Aorta (tissue), 5 donors: ENCODE data around the gene ABCA10. TPM values are rescaled to one million over a fixed set of nuclear protein-coding genes. Genes with fewer than 3 reads are reported as not detected.
"Not testable (repeated sequence)": the region's sequence is repeated elsewhere in the genome, so short reads cannot be mapped to it uniquely, and the experiment has no call there.

Experiments used
- ATAC-seq: fragments of 200-7000 bp; cut with Tn5 transposase; one replicate; pipeline ENCODE4 v1.9.1; 2022; ENCODE audit warnings: moderate library complexity; ENCODE audit not compliant: low FRiP score
- DNase-seq, 2 donors: peaks; one replicate each; pipeline ENCODE4 v3.0.0-alpha.2; 2020
- H3K27ac ChIP-seq, 2 donors: one replicate each; pipeline ENCODE4 v1.5.1; 2013; ENCODE audit warnings: low read length in 2 of 2, mild to moderate bottlenecking in 2 of 2, moderate library complexity in 2 of 2, control low read depth in 1 of 2, inconsistent platforms in 1 of 2, low read depth in 1 of 2
- H3K27me3 ChIP-seq, 2 donors: one replicate each; pipeline ENCODE4 v1.6.1; 2013; ENCODE audit warnings: control low read depth in 1 of 2, low read length in 1 of 2, mild to moderate bottlenecking in 1 of 2, moderate library complexity in 1 of 2; ENCODE audit not compliant: insufficient read depth in 2 of 2, control insufficient read depth in 1 of 2
- H3K36me3 ChIP-seq, 2 donors: one replicate each; pipeline ENCODE4 v1.6.1; 2013; ENCODE audit warnings: control low read depth in 1 of 2, low read length in 1 of 2, mild to moderate bottlenecking in 1 of 2; ENCODE audit not compliant: insufficient read depth in 2 of 2, control insufficient read depth in 1 of 2
- H3K4me1 ChIP-seq, 2 donors: one replicate each; pipeline ENCODE4 v1.6.1; 2013; ENCODE audit warnings: low read length in 2 of 2, control low read depth in 1 of 2, mild to moderate bottlenecking in 1 of 2, moderate library complexity in 1 of 2; ENCODE audit not compliant: insufficient read depth in 2 of 2, control insufficient read depth in 1 of 2
- H3K4me3 ChIP-seq, 2 donors: one replicate each; pipeline ENCODE4 v1.5.1; 2013; ENCODE audit warnings: low read length in 2 of 2, control low read depth in 1 of 2, mild to moderate bottlenecking in 1 of 2
- H3K9me3 ChIP-seq: one replicate; pipeline ENCODE4 v1.6.1; 2013; ENCODE audit warnings: mild to moderate bottlenecking, low read length; ENCODE audit not compliant: control insufficient read depth
- WGBS, 2 donors: extraction: QIAGEN DNeasy Blood & Tissue Kit; methylation state at CpG; one replicate each; pipeline ENCODE4 v1.1.7; 2013; 5-methylcytosine and 5-hydroxymethylcytosine counted together
- intact Hi-C, 2 donors: fragments of 100-400 bp; cut with DNase I; formaldehyde crosslinking; loops; one replicate each; pipeline versions ENCODE4 v1.14.2 to v1.15.0; 2022
- long read RNA-seq, 2 donors: library from polyadenylated mRNA; unstranded; transcript quantifications; one replicate each; pipeline ENCODE4 v2.0.0, GENCODE V29; 2020 to 2021
- polyA plus RNA-seq, 2 donors: library from polyadenylated mRNA; stranded (reverse); fragments of 200-250 nt; gene quantifications; one replicate each; pipeline ENCODE4 v1.2.3, GENCODE V29; 2013
- total RNA-seq, 2 donors: library from RNA; stranded (reverse); fragmentation: NEBNext Ultra II Directional; extraction: Animal tissue kit (Norgen Biotek cat#: 25700); gene quantifications; one replicate each; pipeline ENCODE4 v1.2.1, GENCODE V29; 2021
- donor health status: healthy with polysubstance abuse.
- donor health status: Bipolar disorder and iron deficiency.
- donor health status: DM: no; HTN: no; CAD: no.
- donor health status: DM: no; HTN: no; CAD: no.
- donor health status: DM: yes; HTN: yes; CAD: no.

ABCA10 gene
- total RNA-seq = 100 to 1,000 TPM in 1 of 2 donors, 1 to 10 TPM in 1; 6.3 to 137 TPM
- polyA plus RNA-seq = 10 to 100 TPM in 1 of 2 donors, 1 to 10 TPM in 1; 1.5 to 10.4 TPM
- long read RNA-seq, donor 1 = 0 reads
- long read RNA-seq, donor 2, partial matches to known transcripts = 5 of 22 reads
- long read RNA-seq, donor 2, other reads (novel, unspliced or antisense) = 17 of 22 reads

DNA sequence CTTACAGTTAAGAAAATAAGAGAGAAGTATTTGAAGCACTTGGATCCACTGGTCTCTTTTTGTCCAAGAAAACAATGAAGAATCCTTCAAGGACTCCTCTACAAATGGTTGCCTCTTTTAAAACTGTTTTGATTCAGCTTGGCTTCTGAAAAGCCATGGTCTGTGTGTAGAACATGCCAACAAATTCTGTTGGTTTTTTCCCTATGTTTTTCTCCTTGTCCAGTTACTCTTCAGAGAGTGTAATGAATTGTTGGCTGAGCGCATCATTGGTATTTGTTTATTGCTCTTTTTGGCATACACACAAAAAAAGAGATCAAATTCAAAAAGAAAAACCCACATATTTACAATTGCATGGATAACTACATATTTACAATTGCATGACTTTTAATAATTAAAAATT, at the start of gene ABCA10:
Gene ABCA10, minus strand, starts transcription at position 249 of the 400 bp plus-strand sequence. CDS start 3,466 bp downstream, outside the sequence.
- no peaks in the 10 kb centered on the region for H3K4me1 ChIP-seq
- DNase-seq (no peak), ATAC-seq (peak; percentile 53)
- H3K9me3 ChIP-seq = no peaks in the 10 kb centered on the region
- whole genome bisulfite sequencing, 2 donors = 55 to 85% methylated on average over 1 of the region's 1 CpG
- no peaks in the 10 kb centered on the region for H3K36me3 ChIP-seq
- H3K4me3 ChIP-seq = no peak within 1 kb of the TSS
- H3K27ac ChIP-seq = no peak within 1 kb of the TSS
- H3K27me3 ChIP-seq = no peaks in the 10 kb centered on the region
- intact Hi-C loops = no loop called here

DNA sequence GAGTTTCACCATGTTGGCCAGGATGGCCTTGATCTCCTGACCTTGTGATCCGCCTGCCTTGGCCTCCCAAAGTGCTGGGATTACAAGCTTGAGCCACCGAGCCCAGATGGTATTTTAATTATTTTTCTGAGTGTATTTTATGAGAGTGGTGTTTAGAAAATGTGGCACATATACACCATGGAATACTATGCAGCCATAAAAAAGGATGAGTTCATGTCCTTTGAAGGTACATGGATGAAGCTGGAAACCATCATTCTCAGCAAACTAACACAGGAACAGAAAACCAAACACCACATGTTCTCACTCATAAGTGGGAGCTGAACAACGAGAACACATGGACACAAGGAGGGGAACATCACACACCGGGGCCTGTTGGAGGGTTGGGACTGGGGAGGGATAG, 47.7 kb upstream of the ABCA10 start:
- H3K4me1 ChIP-seq, H3K27me3 ChIP-seq, H3K36me3 ChIP-seq, intact Hi-C loops, ATAC-seq, DNase-seq, H3K9me3 ChIP-seq, H3K4me3 ChIP-seq, H3K27ac ChIP-seq: not testable (repeated sequence)
- WGBS, 2 donors = 98% methylated on average over 4 of the region's 4 CpGs

- 89 to 90% methylated on average over 4 of the region's 4 CpGs for WGBS, 2 donors
- Histone ChIP-seq H3K4me3 (no peak overlapping the region), H3K27ac (no peak overlapping the region), H3K36me3 (no peaks in the 10 kb centered on the region), H3K9me3 (peaks cover 1% of the 10 kb centered on the region), H3K4me1 (no peaks in the 10 kb centered on the region), H3K27me3 (no peaks in the 10 kb centered on the region)
- DNase-seq (no peak), ATAC-seq (no peak)
- intact Hi-C loops = no loop called here
Measured at GRCh38 chr17:69275751-69276150, 47.1 kb upstream of the ABCA10 start.

DNA sequence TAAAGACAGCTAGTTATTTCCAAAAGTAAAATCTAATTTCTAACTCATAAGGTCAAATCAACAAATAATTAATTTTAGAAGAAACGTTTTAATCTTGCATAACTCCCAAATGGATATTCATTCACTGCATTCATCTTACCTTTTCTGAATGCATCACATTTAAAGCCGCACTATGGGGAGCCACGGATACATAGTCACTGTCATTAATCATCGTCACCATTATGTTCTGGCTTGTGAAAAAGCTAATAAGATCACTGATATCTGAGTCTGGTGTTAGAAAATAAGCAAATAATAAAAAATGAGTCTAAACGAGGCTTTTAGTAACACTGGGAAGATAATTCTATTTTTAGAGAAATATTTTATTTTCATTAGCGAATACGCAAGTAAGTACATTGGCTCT, 42.4 kb upstream of the ABCA10 start:
- no peaks in the 10 kb centered on the region for H3K27me3 ChIP-seq
- WGBS, 2 donors = 39 to 41% methylated on average over 7 of the region's 7 CpGs
- H3K9me3 ChIP-seq = no peaks in the 10 kb centered on the region
- no peaks in the 10 kb centered on the region for H3K4me1 ChIP-seq
- no peak overlapping the region for H3K4me3 ChIP-seq
- intact Hi-C loops = no loop called here
- DNase-seq (no peak), ATAC-seq (no peak)
- H3K27ac ChIP-seq = no peak overlapping the region
- H3K36me3 ChIP-seq = no peaks in the 10 kb centered on the region

GRCh38 chr17:69269131-69269998, 40.7 kb upstream of the ABCA10 start:
- H3K9me3 ChIP-seq = no peaks in the 10 kb centered on the region
- 58 to 62% methylated on average over 6 of the region's 6 CpGs for WGBS, 2 donors
- DNase-seq = no peak
- intact Hi-C loops = no loop called here
- no peak for ATAC-seq
- no peak overlapping the region for H3K4me3 ChIP-seq
- no peaks in the 10 kb centered on the region for H3K36me3 ChIP-seq
- no peaks in the 10 kb centered on the region for H3K27me3 ChIP-seq
- no peaks in the 10 kb centered on the region for H3K4me1 ChIP-seq
- H3K27ac ChIP-seq = no peak overlapping the region

DNA sequence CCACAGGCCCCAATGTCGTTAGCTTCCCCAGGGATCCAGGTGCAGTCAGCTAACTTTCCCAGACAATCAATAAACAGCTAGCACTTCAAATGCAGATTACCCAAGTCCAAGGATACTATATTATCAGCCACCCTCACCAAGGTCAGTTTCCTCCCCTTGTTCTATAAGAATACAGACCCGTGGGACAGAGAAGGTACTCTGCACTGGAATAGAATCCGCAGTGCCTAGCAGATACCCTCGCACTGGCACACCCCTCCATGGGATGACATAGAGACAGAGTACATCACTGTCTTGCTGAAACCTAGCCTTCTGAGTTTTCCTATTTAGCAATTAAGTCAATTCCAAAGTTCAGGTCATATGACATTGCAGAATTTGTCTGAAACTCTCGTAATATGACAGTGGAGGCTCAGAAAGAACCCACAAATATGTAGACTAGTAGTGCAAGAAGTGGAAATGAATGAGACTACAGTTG, 40.0 kb upstream of the ABCA10 start:
- no peak for DNase-seq
- no peak overlapping the region for H3K27ac ChIP-seq
- 90 to 92% methylated on average over 5 of the region's 5 CpGs for WGBS, 2 donors
- no peaks in the 10 kb centered on the region for H3K9me3 ChIP-seq
- H3K36me3 ChIP-seq = no peaks in the 10 kb centered on the region
- H3K27me3 ChIP-seq = no peaks in the 10 kb centered on the region
- no peak for ATAC-seq
- no peaks in the 10 kb centered on the region for H3K4me1 ChIP-seq
- intact Hi-C loops = no loop called here
- H3K4me3 ChIP-seq = no peak overlapping the region

- H3K36me3 ChIP-seq = no peaks in the 10 kb centered on the region
- 78 to 94% methylated on average over 3 of the region's 3 CpGs for WGBS, 2 donors
- DNase-seq = no peak
- no peaks in the 10 kb centered on the region for H3K9me3 ChIP-seq
- H3K4me3 ChIP-seq = no peak overlapping the region
- no peak overlapping the region for H3K27ac ChIP-seq
- intact Hi-C loops = no loop called here
- H3K27me3 ChIP-seq = no peaks in the 10 kb centered on the region
- no peak for ATAC-seq
- H3K4me1 ChIP-seq = no peaks in the 10 kb centered on the region
Measured at GRCh38 chr17:69267219-69267618, 38.6 kb upstream of the ABCA10 start.

DNA sequence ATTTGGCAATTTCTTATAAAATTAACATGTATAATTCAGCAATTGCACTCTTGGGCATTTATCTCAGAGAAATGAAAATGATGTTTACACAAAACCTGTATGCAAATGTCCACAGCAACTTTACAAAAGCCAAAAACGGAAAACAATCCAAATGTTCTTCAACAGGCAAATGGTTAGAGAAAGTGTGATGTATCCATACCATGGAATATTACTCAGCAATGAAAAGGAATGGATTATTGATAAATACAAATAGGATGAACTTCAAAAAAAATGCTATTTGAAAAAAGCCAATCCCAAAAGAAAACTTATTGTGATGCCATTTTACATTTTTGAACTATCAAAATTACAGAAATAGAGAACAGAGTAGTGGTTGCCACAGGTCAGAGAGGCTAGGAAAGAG, 37.2 kb upstream of the ABCA10 start:
- Histone ChIP-seq H3K36me3 (no peaks in the 10 kb centered on the region), H3K27ac (no peak overlapping the region), H3K4me1 (no peaks in the 10 kb centered on the region), H3K27me3 (no peaks in the 10 kb centered on the region), H3K9me3 (no peaks in the 10 kb centered on the region), H3K4me3 (no peak overlapping the region)
- intact Hi-C loops = no loop called here
- ATAC-seq = no peak
- no peak for DNase-seq
- 85 to 90% methylated on average over 1 of the region's 1 CpG for WGBS, 2 donors

DNA sequence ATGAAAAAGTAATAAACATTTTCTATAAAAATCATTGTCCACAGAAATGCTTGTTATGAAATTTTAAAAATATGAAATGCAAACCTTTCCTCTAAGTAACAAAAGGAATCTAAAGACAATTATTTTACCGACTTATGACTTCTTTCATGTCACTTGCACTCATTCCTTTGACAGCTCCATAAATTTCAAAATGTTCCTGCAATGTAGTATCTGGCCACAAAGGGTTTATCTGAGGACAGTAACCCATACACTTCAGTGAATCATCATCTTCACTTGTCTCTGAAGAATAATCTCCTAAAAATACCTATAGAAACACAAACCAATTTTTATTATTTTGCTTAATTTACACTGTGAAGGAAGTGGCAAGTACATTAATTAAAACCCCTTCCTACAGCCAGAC, 25.6 kb upstream of the ABCA10 start:
- H3K27ac ChIP-seq = no peak overlapping the region
- ATAC-seq (no peak), DNase-seq (no peak)
- H3K9me3 ChIP-seq = no peaks in the 10 kb centered on the region
- WGBS, 2 donors = 76 to 78% methylated on average over 1 of the region's 1 CpG
- H3K36me3 ChIP-seq = no peaks in the 10 kb centered on the region
- no peaks in the 10 kb centered on the region for H3K27me3 ChIP-seq
- no peak overlapping the region for H3K4me3 ChIP-seq
- intact Hi-C loops = no loop called here
- H3K4me1 ChIP-seq = no peaks in the 10 kb centered on the region
